ENCODE data around the gene IL18.

DNA sequence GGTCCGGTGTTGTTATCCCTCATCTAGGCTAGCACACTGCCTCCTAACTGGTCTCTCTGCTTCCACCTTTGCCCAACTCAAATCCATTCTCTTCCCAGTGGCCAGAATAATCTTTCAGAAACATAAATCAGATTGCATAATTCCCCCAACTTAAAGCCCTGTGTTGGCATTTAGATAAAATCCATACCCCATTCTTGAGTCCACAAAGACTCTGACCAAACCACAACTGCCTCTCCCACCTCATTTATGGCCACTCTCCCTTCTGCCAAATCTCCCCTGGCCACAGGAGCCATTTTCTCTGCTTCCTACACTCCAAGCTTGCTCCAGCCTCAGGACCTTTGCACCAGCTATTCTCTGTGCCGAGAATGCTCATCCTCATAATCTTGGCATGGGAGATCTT, 36.8 kb downstream of the IL18 start:
- TF ChIP-seq ETV6 (CRISPR knock-in tag; IDR thresholded peaks at IDR 0.05) (no peak), ZNF121 (CRISPR knock-in tag; IDR thresholded peaks at IDR 0.05) (no peak), ZNF396 (CRISPR knock-in tag; IDR thresholded peaks at IDR 0.05; ENCODE audit: borderline replicate concordance) (no peak), SP1 (CRISPR knock-in tag; conservative IDR thresholded peaks at IDR 0.05) (no peak), ZNF263 (CRISPR knock-in tag; IDR thresholded peaks at IDR 0.05; ENCODE audit: low read depth) (no peak), HMGXB4 (CRISPR knock-in tag; IDR thresholded peaks at IDR 0.05) (no peak), ZBTB21 (CRISPR knock-in tag; IDR thresholded peaks at IDR 0.05; ENCODE audit: borderline replicate concordance) (no peak), FOXK1 (CRISPR knock-in tag; IDR thresholded peaks at IDR 0.05) (no peak)
- TF ChIP-seq, protein P1, sequence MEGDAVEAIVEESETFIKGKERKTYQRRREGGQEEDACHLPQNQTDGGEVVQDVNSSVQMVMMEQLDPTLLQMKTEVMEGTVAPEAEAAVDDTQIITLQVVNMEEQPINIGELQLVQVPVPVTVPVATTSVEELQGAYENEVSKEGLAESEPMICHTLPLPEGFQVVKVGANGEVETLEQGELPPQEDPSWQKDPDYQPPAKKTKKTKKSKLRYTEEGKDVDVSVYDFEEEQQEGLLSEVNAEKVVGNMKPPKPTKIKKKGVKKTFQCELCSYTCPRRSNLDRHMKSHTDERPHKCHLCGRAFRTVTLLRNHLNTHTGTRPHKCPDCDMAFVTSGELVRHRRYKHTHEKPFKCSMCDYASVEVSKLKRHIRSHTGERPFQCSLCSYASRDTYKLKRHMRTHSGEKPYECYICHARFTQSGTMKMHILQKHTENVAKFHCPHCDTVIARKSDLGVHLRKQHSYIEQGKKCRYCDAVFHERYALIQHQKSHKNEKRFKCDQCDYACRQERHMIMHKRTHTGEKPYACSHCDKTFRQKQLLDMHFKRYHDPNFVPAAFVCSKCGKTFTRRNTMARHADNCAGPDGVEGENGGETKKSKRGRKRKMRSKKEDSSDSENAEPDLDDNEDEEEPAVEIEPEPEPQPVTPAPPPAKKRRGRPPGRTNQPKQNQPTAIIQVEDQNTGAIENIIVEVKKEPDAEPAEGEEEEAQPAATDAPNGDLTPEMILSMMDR (IDR thresholded peaks at IDR 0.05): no peak
- TF ChIP-seq, protein P2, sequence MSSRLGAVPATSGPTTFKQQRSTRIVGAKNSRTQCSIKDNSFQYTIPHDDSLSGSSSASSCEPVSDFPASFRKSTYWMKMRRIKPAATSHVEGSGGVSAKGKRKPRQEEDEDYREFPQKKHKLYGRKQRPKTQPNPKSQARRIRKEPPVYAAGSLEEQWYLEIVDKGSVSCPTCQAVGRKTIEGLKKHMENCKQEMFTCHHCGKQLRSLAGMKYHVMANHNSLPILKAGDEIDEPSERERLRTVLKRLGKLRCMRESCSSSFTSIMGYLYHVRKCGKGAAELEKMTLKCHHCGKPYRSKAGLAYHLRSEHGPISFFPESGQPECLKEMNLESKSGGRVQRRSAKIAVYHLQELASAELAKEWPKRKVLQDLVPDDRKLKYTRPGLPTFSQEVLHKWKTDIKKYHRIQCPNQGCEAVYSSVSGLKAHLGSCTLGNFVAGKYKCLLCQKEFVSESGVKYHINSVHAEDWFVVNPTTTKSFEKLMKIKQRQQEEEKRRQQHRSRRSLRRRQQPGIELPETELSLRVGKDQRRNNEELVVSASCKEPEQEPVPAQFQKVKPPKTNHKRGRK (CRISPR knock-in tag; IDR thresholded peaks at IDR 0.05; ENCODE audit: borderline replicate concordance): no peak
- TF ChIP-seq, protein P3, sequence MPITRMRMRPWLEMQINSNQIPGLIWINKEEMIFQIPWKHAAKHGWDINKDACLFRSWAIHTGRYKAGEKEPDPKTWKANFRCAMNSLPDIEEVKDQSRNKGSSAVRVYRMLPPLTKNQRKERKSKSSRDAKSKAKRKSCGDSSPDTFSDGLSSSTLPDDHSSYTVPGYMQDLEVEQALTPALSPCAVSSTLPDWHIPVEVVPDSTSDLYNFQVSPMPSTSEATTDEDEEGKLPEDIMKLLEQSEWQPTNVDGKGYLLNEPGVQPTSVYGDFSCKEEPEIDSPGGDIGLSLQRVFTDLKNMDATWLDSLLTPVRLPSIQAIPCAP (CRISPR knock-in tag; IDR thresholded peaks at IDR 0.05): no peak
- TF ChIP-seq, protein P4, sequence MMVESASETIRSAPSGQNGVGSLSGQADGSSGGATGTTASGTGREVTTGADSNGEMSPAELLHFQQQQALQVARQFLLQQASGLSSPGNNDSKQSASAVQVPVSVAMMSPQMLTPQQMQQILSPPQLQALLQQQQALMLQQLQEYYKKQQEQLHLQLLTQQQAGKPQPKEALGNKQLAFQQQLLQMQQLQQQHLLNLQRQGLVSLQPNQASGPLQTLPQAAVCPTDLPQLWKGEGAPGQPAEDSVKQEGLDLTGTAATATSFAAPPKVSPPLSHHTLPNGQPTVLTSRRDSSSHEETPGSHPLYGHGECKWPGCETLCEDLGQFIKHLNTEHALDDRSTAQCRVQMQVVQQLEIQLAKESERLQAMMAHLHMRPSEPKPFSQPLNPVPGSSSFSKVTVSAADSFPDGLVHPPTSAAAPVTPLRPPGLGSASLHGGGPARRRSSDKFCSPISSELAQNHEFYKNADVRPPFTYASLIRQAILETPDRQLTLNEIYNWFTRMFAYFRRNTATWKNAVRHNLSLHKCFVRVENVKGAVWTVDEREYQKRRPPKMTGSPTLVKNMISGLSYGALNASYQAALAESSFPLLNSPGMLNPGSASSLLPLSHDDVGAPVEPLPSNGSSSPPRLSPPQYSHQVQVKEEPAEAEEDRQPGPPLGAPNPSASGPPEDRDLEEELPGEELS (CRISPR knock-in tag; IDR thresholded peaks at IDR 0.05): no peak
- TF ChIP-seq, protein P5, sequence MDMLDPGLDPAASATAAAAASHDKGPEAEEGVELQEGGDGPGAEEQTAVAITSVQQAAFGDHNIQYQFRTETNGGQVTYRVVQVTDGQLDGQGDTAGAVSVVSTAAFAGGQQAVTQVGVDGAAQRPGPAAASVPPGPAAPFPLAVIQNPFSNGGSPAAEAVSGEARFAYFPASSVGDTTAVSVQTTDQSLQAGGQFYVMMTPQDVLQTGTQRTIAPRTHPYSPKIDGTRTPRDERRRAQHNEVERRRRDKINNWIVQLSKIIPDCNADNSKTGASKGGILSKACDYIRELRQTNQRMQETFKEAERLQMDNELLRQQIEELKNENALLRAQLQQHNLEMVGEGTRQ (CRISPR knock-in tag; IDR thresholded peaks at IDR 0.05): no peak

Measured in WTC11 (cell line).